HG03378 (cell line): ENCODE measurements around the gene SLC25A34.

ENCODE experiments used
- ATAC-seq: cut with Tn5 transposase; IDR thresholded peaks from one replicate; pipeline ENCODE4 v1.9.1; 2021; ENCODE audit warnings: mild to moderate bottlenecking, moderate library complexity; ENCODE audit not compliant: unreplicated experiment

Gene SLC25A34

GRCh38 chr1:15750924-15751323, 14.9 kb downstream of the SLC25A34 start:
- ATAC-seq, result no peak

DNA sequence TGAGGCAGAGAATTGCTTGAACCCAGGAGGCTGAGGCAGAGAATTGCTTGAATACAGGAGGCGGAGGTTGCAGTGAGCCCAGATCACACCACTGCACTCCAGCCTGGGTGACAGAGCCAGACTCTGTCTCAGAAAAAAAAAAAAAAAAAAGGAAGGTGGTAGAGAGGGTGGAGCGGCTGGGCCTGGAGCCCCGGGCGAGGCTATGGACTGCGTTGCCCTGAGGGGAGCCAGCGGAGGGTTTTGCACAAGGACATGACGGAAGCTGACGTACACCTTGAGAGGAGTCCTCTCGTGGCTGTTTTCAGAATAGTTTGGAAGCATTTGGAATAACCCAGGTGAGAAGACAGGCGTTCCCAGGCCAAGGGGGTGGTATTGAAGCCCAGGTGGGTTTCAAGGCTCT, 15.7 kb downstream of the SLC25A34 start:
- no peak for ATAC-seq

DNA sequence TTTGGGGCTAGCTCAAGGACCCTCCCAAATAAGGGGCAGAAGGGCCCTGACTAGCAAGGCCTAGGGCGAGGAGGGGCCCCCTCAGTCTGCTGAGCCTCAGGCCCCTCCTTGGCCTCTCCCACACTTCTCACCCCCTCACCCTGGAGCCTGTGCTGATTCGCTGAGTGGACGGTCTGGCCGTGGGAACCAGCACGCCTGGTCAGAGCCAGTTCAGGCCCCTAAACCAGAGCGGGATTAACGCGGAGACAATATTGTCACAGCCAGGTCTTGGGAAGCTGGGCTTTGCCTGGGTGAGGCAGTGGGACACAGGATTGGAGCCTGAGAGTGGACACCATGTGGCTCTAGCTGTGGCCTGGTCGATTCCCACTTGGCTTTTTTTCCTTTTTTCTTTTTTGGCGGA, 17.7 kb downstream of the SLC25A34 start:
- no peak for ATAC-seq

GRCh38 chr1:15755021-15755645, 19.1 kb downstream of the SLC25A34 start:
- ATAC-seq, result no peak

DNA sequence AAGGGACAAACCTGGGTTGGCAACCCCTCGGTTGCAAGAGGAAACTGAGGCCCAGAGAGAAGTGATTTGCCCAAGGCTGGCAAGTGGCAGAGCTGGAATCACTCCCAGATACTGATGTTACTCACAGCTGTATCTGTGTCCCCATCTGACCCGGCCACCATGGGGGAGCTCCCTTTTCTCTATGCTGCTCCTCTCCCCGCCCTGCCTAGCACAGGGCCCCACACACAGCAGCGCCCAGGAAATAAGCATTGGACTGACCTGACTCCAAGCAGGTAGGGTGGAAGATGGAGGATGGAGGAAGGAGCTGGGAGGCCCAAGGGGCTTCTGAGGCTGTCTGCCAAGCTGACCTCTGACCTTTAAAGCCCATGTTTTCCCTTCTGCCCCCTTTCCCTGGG, 19.6 kb downstream of the SLC25A34 start:
- ATAC-seq, result no peak

DNA sequence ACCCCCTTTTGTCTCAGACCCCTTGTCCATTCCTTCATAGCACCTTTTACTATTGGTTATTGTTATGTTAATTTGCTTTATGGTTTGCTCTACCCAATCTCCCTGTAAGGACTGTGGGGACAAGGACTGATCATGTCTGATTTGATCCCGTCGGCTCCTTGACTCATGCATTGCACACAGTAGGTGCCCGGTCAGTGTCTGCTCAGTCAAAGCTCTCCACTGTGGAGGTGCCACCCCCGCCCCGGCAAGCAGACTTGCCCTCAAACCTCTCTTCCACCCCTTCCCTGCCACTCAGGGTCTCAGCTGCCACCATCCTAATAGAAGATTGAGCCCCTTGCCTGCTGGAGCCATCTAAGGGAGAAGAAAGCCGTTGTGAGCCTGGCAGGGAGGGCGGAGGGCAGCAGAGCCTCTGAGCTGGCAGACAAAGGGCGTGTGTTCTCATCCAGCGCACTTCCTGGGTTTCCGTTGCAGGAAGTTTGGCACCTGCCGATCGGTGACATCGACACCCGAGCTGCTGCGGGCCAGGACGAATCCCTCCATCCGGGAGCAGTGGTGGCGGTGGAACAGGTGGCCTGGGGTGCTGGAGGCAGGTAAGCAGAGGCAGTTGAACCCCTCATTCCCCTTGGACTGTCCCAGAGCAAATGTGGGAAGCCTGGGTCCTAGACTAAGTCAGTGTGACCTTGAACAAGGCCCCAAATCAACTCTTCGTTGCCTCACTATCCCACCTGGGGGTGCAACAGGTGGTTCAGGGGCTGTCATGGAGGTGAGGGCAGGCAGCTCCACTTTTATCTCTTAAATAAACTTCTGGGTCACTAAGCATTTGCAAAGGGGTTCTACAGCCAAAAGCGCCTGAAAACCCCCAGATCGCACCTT, 20.3 kb downstream of the SLC25A34 start:
- ATAC-seq, result no peak

GRCh38 chr1:15757016-15757543, 21.0 kb downstream of the SLC25A34 start:
- no peak for ATAC-seq

DNA sequence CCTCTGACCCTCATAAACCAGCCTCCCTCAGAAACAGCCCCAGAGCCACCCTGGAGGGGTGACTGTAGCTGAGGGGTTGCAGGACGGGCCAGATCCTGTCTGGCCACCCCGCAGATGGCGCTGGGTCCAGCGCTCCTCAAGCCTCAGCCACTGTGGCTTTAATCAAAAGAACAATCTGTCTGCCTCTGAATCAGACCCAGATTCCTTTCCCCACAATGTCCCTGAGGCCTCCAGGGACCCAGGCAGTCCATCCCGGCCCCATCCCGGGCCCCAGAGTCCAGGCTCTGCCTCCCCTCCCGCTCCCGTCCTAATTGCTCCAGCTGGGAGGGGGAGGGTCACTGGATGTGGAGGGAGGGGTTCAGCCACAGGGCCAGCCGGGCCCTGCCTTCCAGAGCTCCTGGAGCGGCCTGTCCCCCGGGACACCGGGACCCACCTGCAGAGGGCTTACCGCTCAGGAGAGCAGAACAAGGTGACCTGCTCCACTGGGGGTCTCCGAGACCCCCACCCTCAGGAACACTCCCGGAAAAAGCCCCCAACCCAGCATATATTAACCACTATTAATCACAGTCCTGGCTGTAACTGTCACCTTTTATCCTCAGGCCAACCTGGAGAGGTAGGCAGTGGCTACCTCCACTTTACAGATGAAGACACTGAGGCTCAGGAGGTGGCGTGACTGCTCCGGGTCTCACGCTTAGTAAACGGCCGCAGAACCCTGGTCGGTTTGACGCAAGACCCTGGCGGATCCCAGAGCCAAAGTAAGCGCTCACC, 21.7 kb downstream of the SLC25A34 start:
- ATAC-seq, result no peak

GRCh38 chr1:15758343-15758931, 22.4 kb downstream of the SLC25A34 start, which contains the start of gene FBLIM1:
Gene FBLIM1 (plus strand): TSS chr1:15758795. CDS start chr1:15764984, 6,189 bp downstream.
- no peak for ATAC-seq

DNA sequence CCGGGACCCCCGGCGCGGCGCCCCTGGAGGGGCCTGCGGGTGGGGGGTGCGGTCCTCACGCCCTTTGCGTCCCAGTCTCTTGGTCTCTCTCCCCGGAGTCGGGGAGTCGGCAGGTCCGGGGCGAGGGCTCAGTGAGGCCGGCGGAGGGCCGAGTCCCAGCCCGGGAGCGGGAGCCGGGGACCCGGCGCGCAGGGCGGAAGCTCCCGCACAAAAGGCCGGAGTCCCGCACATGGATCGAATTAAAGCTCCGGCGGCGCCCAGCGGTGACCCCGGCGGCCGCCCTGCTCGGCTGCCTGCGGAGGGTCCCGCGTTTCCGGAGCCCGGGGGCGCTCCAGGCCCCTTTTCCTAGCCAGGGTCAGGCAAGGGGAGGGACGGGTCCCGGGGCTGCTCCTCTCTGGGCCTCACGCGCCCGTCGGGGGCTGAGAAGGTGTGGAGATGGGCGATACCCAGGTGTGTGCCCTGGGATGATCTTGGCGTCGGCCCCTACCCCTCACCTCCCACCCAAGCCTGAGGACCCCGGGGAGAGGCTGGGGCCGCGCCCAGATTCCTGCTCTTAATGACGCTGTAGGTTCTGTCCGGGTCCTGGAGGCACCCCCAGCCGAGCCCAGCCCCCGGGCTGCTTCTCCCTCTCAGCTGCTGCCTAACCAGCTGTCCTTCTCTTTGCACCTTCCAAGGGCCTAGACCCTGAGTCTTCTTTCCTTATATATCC, 23.0 kb downstream of the SLC25A34 start:
- no peak for ATAC-seq

- no peak for ATAC-seq
Measured at GRCh38 chr1:15760520-15761211, 24.6 kb downstream of the SLC25A34 start.

DNA sequence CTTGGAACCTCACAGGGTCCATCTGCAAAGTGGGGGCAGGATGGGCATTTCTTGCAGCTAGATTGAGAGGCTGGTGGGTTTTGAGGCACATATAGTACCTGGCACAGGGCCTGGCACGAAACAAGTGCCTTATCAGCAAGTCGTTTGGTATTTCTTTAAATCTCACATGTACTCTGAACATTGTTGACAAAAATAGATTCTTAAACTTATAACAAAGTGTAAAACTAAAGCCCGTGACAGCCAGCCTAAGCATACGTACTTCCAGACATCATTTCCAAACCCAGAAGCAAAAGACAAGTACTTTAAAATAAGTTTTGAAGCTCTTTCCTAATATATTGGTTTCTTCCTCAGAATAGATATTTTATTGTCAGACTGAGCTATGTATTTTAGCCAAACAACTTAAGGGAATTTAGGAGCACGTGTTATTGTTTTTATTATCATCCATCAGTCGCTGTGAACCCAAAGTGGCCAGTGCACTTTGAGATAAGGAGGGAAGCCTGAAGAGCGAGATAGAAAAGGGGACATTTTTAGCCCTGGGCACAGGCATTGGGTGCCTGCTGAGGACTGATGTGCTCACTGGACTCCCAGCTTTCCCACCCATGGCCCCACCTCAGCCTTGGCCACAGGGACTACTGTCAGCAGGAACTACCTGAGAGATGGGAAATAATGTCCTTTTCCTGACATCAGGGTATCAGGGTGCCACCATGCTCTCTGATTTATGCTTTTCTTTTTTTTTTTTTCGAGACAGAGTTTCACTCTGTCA, 25.5 kb downstream of the SLC25A34 start:
- ATAC-seq, result no peak

DNA sequence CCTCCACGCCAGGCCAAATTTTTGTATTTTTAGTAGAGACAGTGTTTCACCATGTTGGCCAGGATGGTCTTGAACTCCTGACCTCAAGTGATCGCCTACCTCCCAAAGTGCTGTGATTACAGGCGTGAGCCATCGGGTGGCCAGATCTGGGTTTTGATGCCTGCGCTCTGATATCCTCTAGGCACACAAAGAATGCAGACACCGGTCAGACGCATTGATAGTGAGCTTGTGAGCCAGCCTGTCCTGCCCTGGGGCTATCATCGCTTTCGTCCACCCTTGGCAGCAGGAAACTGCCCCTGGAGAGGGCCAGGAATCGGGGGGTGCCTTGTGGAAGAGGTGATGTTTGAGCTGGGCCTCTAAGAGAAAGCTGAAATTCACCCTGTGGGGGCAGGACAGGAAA, 26.5 kb downstream of the SLC25A34 start:
- ATAC-seq, result no peak

DNA sequence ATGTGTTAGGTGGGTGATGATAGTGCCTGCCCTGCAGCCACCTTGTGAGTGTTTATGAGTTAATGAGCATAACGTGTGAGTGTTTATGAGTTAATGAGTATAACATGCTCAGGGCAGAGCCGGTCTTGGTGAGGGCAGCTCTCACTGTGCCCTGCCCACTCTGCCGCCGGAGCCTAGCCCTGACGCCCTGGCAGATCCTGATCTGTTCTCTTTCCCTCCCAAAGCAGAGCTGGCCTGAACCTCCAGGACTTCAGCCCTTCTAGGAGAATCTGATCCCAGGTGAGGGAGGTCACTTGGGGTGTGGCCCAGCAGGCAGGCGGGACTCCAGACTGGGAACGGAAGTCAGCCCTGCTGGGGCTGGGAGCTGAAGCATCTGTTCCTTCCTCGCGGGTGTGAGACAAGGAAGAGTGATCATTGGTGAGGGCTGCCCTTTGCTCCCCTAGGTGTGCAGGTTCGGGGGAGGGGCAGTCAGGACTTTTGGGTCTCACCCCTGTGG, 28.3 kb downstream of the SLC25A34 start:
- ATAC-seq, result no peak

DNA sequence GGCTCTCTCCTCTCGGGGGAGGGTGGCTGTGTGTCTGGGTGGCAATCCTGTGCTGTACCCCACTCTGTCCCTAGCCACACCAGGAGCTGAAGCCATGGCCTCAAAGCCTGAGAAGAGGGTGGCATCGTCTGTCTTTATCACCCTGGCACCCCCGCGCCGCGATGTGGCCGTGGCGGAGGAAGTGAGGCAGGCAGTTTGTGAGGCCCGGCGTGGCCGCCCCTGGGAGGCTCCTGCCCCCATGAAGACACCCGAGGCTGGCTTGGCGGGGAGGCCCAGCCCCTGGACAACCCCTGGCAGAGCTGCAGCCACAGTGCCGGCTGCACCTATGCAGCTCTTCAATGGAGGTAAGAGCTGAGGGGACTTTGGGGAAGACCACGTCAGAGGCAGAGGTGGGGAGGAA, 28.8 kb downstream of the SLC25A34 start:
- ATAC-seq, result no peak

- ATAC-seq, result no peak
Measured at GRCh38 chr1:15765495-15766194, 29.6 kb downstream of the SLC25A34 start.

- ATAC-seq, result no peak
Measured at GRCh38 chr1:15767941-15768340, 31.9 kb downstream of the SLC25A34 start.

GRCh38 chr1:15768388-15768787, 32.3 kb downstream of the SLC25A34 start:
- no peak for ATAC-seq
